AG04450 (cell line): ENCODE measurements around the gene ADIG. TPM values are rescaled to one million over a fixed set of nuclear protein-coding genes. Genes with fewer than 3 reads are reported as not detected.

Experiments used
- CTCF ChIA-PET: fragments of 300-600, 350-600 bp; formaldehyde crosslinking; extraction: SDS; loops from one replicate; lab custom pipeline; 2022; ENCODE audit warnings: antibody characterized with exemption, inconsistent platforms; lab: Charles Lee
- POLR2A ChIA-PET: fragments of 350-600 bp; formaldehyde crosslinking; extraction: SDS; loops from one replicate; lab custom pipeline; 2021; ENCODE audit warnings: antibody characterized with exemption, inconsistent platforms; lab: Yijun Ruan, JAX
- DNase-seq: peaks from one replicate; pipeline ENCODE4 v3.0.0-alpha.2; 2011; ENCODE audit warnings: low read depth, low spot score
- H3K27ac ChIP-seq: one replicate; pipeline ENCODE4 v1.5.1; 2012; ENCODE audit warnings: low read depth, low read length, control low read depth
- H3K27me3 ChIP-seq: one replicate; pipeline ENCODE4 v1.6.0; 2012; ENCODE audit warnings: low read length; ENCODE audit not compliant: control insufficient read depth, insufficient read depth
- H3K4me3 ChIP-seq: 2 replicates; pipeline ENCODE4 v1.5.1; 2011; ENCODE audit warnings: mild to moderate bottlenecking, low read depth, low read length, control low read depth
- H3K9me3 ChIP-seq: 2 replicates; pipeline ENCODE4 v1.5.1; 2012; ENCODE audit warnings: low read length; ENCODE audit not compliant: control insufficient read depth, insufficient read depth
- CTCF ChIP-seq: IDR thresholded peaks from 2 replicates; pipeline ENCODE4 v1.5.1; 2011; ENCODE audit warnings: low read depth, low read length, control low read depth, inconsistent platforms
- polyA plus RNA-seq: library from polyadenylated mRNA; depleted of rRNA; stranded (reverse); fragments of >200 nt; gene quantifications from 2 replicates; pipeline ENCODE4 v1.2.3, GENCODE V29; 2011

ADIG gene
- polyA plus RNA-seq, 1 experiment, result not detected

- Histone ChIP-seq H3K27me3 (no peaks in the 10 kb centered on the region), H3K27ac (no peak overlapping the region), H3K9me3 (no peaks in the 10 kb centered on the region), H3K4me3 (no peak overlapping the region)
- DNase-seq, result no peak
- no peak for TF ChIP-seq CTCF
- ChIA-PET CTCF (no interaction called here), POLR2A (no interaction called here)
Measured at GRCh38 chr20:38543014-38543906, 37.7 kb upstream of the ADIG start.

DNA sequence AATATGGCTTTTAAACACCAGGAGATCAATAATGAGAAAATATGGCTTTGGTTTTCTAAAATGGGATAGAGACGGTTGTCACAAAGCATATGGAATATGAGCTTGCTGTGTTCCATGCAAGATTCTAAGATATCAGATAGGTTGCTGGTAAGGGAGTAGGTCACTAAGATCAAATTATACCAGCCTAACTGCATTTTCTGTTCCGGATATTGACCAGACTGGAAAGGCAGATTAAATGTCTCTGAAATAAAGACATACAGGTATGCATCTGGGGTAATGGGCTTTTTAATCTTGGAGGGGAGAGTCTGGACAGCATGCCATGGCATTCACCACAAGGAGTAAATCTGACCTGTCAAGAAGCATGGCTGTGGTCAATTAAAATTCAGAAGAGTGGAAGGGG is 35.2 kb upstream of the ADIG start:
- no peak for TF ChIP-seq CTCF
- Histone ChIP-seq H3K4me3 (no peak overlapping the region), H3K27ac (no peak overlapping the region), H3K27me3 (no peaks in the 10 kb centered on the region), H3K9me3 (no peaks in the 10 kb centered on the region)
- CTCF ChIA-PET, result no interaction called here
- no peak for DNase-seq
- POLR2A ChIA-PET, result no interaction called here

GRCh38 chr20:38547288-38548085 is 33.5 kb upstream of the ADIG start:
- no peak for TF ChIP-seq CTCF
- no peak for DNase-seq
- no peaks in the 10 kb centered on the region for H3K27me3 ChIP-seq
- H3K9me3 ChIP-seq, result no peaks in the 10 kb centered on the region
- H3K4me3 ChIP-seq, result no peak overlapping the region
- ChIA-PET POLR2A (no interaction called here), CTCF (no interaction called here)
- H3K27ac ChIP-seq, result no peak overlapping the region

DNA sequence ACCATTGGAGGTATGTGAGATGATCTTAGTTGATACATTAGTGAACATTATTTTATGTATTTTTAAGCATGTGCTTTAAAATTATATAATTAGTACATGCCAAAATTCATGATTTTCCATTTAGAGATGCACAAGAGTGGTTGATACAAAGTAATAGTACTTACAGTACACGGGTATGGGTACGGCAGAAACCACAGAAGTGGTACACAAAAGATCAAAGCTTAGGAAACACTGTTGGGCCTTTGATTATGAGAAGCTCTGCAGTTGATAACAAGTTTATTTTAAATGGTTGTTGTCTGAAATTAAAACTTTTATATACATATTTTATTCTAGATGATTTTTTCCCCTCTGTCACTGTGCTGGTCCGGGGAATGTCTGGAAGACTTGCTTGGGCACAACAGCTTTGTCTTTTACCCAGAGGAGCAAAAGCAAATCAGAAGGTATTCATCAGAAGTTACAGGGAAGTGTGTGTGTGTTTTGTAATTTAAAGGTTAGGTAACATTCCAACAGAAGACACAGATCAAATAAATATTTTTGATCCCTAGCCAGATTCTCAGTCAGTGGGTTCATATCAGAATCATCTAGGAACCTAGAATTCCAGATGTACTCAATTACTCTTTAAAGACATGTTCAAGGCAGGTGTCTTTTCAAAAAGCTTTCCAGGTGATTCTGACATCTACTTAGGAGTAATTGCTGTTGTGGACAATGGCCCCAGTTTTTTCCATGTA is 32.5 kb upstream of the ADIG start:
- POLR2A ChIA-PET, result interaction anchor here (0.6 kb wide), 1 partner anchor 18 kb away, joined by 4 read pairs; no protein-coding TSS in a partner anchor
- Histone ChIP-seq H3K9me3 (no peaks in the 10 kb centered on the region), H3K27ac (no peak overlapping the region), H3K4me3 (no peak overlapping the region), H3K27me3 (no peaks in the 10 kb centered on the region)
- no peak for TF ChIP-seq CTCF
- CTCF ChIA-PET, result no interaction called here
- DNase-seq, result no peak
